Measurements from ENCODE around the gene KIF20B. TPM values are rescaled to one million over a fixed set of nuclear protein-coding genes. Genes with fewer than 3 reads are reported as not detected.

Gene KIF20B
- total and polyA plus RNA-seq, 2 of the 8 experiments (the other 6 are each of a cell fraction or from before 2014, with no cell fraction given), result 4.5 to 72.0 TPM

GRCh38 chr10:89745903-89746302, 44.5 kb downstream of the KIF20B start:
- H2AK5ac ChIP-seq (ENCODE audit: low read depth, low read length), result no peak overlapping the region
- H2BK12ac ChIP-seq (ENCODE audit: low read depth, low read length), result no peak overlapping the region
- H2BK5ac ChIP-seq (ENCODE audit: low read depth, low read length), result no peak overlapping the region
- H2BK120ac ChIP-seq (replicated peaks; ENCODE audit: low read depth, low read length), result no peak overlapping the region
- FAIRE-seq (no peak), DNase-seq (ENCODE audit: low read depth in 1 of 2, low spot score in 2 of 2) (no peak)
- H3K23ac ChIP-seq (ENCODE audit: insufficient read length), result no peak overlapping the region
- no peaks in the 10 kb centered on the region for H3K79me2 ChIP-seq (ENCODE audit: control insufficient read depth in 1 of 2, insufficient read depth in 2 of 2, low read length in 2 of 2)
- no peak overlapping the region for H3K4me3 ChIP-seq (ENCODE audit: extremely low read depth in 1 of 4, insufficient read depth in 2 of 4, low read depth in 3 of 4, low read length in 4 of 4)
- no peak overlapping the region for H2AFZ ChIP-seq (ENCODE audit: low read length)
- peaks cover 1 to 4% of the 10 kb centered on the region in 2 experiments for H4K20me1 ChIP-seq (replicated peaks in 1 of 2; ENCODE audit: control insufficient read depth in 1 of 2, insufficient read depth in 2 of 2, low read length in 2 of 2)
- no peak overlapping the region for H4K8ac ChIP-seq (ENCODE audit: extremely low read depth, insufficient read depth, low read length)
- no peak overlapping the region for H3K9ac ChIP-seq (replicated peaks in 1 of 4; ENCODE audit: extremely low read depth in 1 of 4, low read depth in 3 of 4, low read length in 3 of 4)
- no peaks in the 10 kb centered on the region for H3K79me1 ChIP-seq (ENCODE audit: low read depth, low read length)
- no peak overlapping the region for H2BK20ac ChIP-seq (ENCODE audit: low read length)
- no peak overlapping the region for H3K56ac ChIP-seq (replicated peaks; ENCODE audit: insufficient read length, low read depth, low read length)
- 91% methylated on average over 7 of the region's 7 CpGs; no CpG with 5 or more reads in 1 of the 2 experiments for WGBS, 2 experiments (ENCODE audit: extremely low coverage in 1 of 2, insufficient coverage in 1 of 2, insufficient read length in 1 of 2, insufficient replicate concordance in 2 of 2, low coverage in 1 of 2, low lambda C conversion rate in 2 of 2, missing lambda C conversion rate in 1 of 2)
- no peak overlapping the region for H3K4ac ChIP-seq (replicated peaks; ENCODE audit: insufficient read length, low read depth, low read length)
- H3K18ac ChIP-seq (ENCODE audit: extremely low read depth, low read length), result no peak overlapping the region
- ChIA-PET CTCF (ENCODE audit: partially characterized antibody) (interaction anchor here (0.8 to 1.7 kb wide), 7 partner anchors 9 to 316 kb away, joined by 3 to 5 read pairs (median 3); partner anchors contain the start of gene KIF20B), POLR2A (ENCODE audit: partially characterized antibody) (interaction anchor here (0.7 to 1.4 kb wide), 3 partner anchors 9 to 41 kb away, joined by 3 to 4 read pairs (median 3); no protein-coding TSS in a partner anchor)
- TF ChIP-seq CTCF (IDR thresholded peaks at IDR 0.05; ENCODE audit: control extremely low read depth in 1 of 3, insufficient read depth in 1 of 3, low read depth in 1 of 3, low read length in 3 of 3) (peak in 2 of 3 experiments; percentile 20 to 33; a peak in 2 of 4 replicates), MAX (IDR thresholded peaks at IDR 0.05) (no peak), ASH2L (IDR thresholded peaks at IDR 0.05; ENCODE audit: low read length) (no peak)
- no peaks in the 10 kb centered on the region for H3K9me3 ChIP-seq (ENCODE audit: insufficient read depth in 2 of 2, low read depth in 1 of 2, low read length in 1 of 2)
- H3K14ac ChIP-seq (ENCODE audit: insufficient read length), result no peak overlapping the region
- no peaks in the 10 kb centered on the region for H3K4me1 ChIP-seq (replicated peaks in 1 of 4; ENCODE audit: control insufficient read depth in 3 of 4, insufficient read depth in 4 of 4, low read length in 3 of 4)
- no peak overlapping the region for H4K91ac ChIP-seq (replicated peaks; ENCODE audit: insufficient read length, low read length)
- H4K5ac ChIP-seq (ENCODE audit: insufficient read length, low read depth, low read length), result no peak overlapping the region
- H3K4me2 ChIP-seq (ENCODE audit: insufficient read depth in 1 of 2, low read depth in 2 of 2, low read length in 2 of 2), result no peak overlapping the region
- H3K27ac ChIP-seq (ENCODE audit: low read depth, low read length), result no peak overlapping the region
- no peaks in the 10 kb centered on the region for H3K27me3 ChIP-seq (replicated peaks in 1 of 4; ENCODE audit: control insufficient read depth in 3 of 4, extremely low read depth in 1 of 4, insufficient read depth in 3 of 4, low read length in 3 of 4)
- H3K23me2 ChIP-seq (ENCODE audit: low read depth, low read length), result no peaks in the 10 kb centered on the region
- H3K36me3 ChIP-seq (ENCODE audit: control insufficient read depth in 2 of 4, insufficient read depth in 4 of 4, low read length in 3 of 4), result peaks cover 7 to 32% (median 15%) of the 10 kb centered on the region in 4 experiments; a peak in 6 of 8 replicates
- no peak overlapping the region for H2BK15ac ChIP-seq (ENCODE audit: low read length)
